BJ (cell line): ENCODE measurements around the gene ACAD11. TPM values are rescaled to one million over a fixed set of nuclear protein-coding genes. Genes with fewer than 3 reads are reported as not detected.

Source experiments
- CTCF ChIA-PET: fragments of 350-600 bp; formaldehyde crosslinking; extraction: SDS; loops from one replicate; lab custom pipeline; 2021; ENCODE audit warnings: antibody characterized with exemption, inconsistent platforms; lab: Yijun Ruan, JAX
- POLR2A ChIA-PET: fragments of 300-600 bp; sonication (Branson Sonifier 250); formaldehyde crosslinking; extraction: SDS; loops from one replicate; lab custom pipeline; 2021; ENCODE audit warnings: antibody characterized with exemption; lab: Charles Lee
- DNase-seq: peaks from one replicate; pipeline ENCODE4 v3.0.0-alpha.2; 2011; ENCODE audit warnings: low read depth
- H3K27me3 ChIP-seq: 2 replicates; pipeline ENCODE4 v1.6.0; 2011; ENCODE audit warnings: low read length; ENCODE audit not compliant: control insufficient read depth, insufficient read depth
- H3K36me3 ChIP-seq: 2 replicates; pipeline ENCODE4 v1.5.1; 2011; ENCODE audit warnings: low read length; ENCODE audit not compliant: control insufficient read depth, insufficient read depth
- H3K4me3 ChIP-seq: 2 replicates; pipeline ENCODE4 v1.5.1; 2011; ENCODE audit warnings: low read depth, mild to moderate bottlenecking, control low read depth, low read length
- CTCF ChIP-seq: IDR thresholded peaks from 2 replicates; pipeline ENCODE4 v1.5.1; 2011; ENCODE audit warnings: low read depth, mild to moderate bottlenecking, control low read depth, inconsistent platforms, low read length, moderate library complexity; ENCODE audit not compliant: insufficient read depth
- polyA plus RNA-seq: library from polyadenylated mRNA; depleted of rRNA; stranded (reverse); fragments of >200 nt; gene quantifications from 2 replicates; pipeline ENCODE4 v1.2.3, GENCODE V29; 2011

Gene ACAD11
- polyA plus RNA-seq, 1 experiment, result 19.6 TPM

- TF ChIP-seq CTCF, result 0 out of 2 replicates have a peak, but pooled peaks have one; percentile 31
- Histone ChIP-seq H3K36me3 (peaks cover 4% of the 10 kb centered on the region), H3K27me3 (no peaks in the 10 kb centered on the region), H3K4me3 (no peak overlapping the region)
- POLR2A ChIA-PET, result interaction anchor here (0.6 kb wide), 1 partner anchor 123 kb away, joined by 3 read pairs; the partner anchor contains the start of genes ACAD11 and UBA5
- DNase-seq, result no peak
- CTCF ChIA-PET, result interaction anchor here (0.7 to 8.8 kb wide), 22 partner anchors 9 to 142 kb away, joined by 3 to 137 read pairs (median 4); partner anchors contain the start of genes ACAD11 and UBA5
Measured at GRCh38 chr3:132536442-132537153, 123.0 kb downstream of the ACAD11 start.

- CTCF ChIA-PET, result interaction anchor here (0.7 to 8.8 kb wide), 18 partner anchors 8 to 143 kb away, joined by 3 to 137 read pairs (median 4); partner anchors contain the start of genes ACAD11 and UBA5
- POLR2A ChIA-PET, result interaction anchor here (0.6 kb wide), 1 partner anchor 124 kb away, joined by 3 read pairs; the partner anchor contains the start of genes ACAD11 and UBA5
- DNase-seq, result peak; percentile 51
- peaks cover 6% of the 10 kb centered on the region for H3K36me3 ChIP-seq
- TF ChIP-seq CTCF, result peak; percentile 52; the same call in 1 of the 2 replicates
- H3K4me3 ChIP-seq, result no peak overlapping the region
- H3K27me3 ChIP-seq, result no peaks in the 10 kb centered on the region
Measured at GRCh38 chr3:132535575-132536441, 123.8 kb downstream of the ACAD11 start.

GRCh38 chr3:132530624-132531023, 129.0 kb downstream of the ACAD11 start:
- ChIA-PET CTCF (interaction anchor here (1.0 to 1.1 kb wide), 2 partner anchors 9 to 128 kb away, joined by 3 read pairs; no protein-coding TSS in a partner anchor), POLR2A (no interaction called here)
- no peaks in the 10 kb centered on the region for H3K27me3 ChIP-seq
- no peak overlapping the region for H3K4me3 ChIP-seq
- DNase-seq, result no peak
- peaks cover 8% of the 10 kb centered on the region for H3K36me3 ChIP-seq
- no peak for TF ChIP-seq CTCF

GRCh38 chr3:132522353-132522752, 137.3 kb downstream of the ACAD11 start:
- Histone ChIP-seq H3K36me3 (peaks cover 7% of the 10 kb centered on the region), H3K27me3 (no peaks in the 10 kb centered on the region), H3K4me3 (no peak overlapping the region)
- CTCF ChIA-PET, result interaction anchor here (0.6 to 3.9 kb wide), 3 partner anchors 8 to 14 kb away, joined by 3 to 19 read pairs (median 3); no protein-coding TSS in a partner anchor
- TF ChIP-seq CTCF, result no peak
- POLR2A ChIA-PET, result no interaction called here
- no peak for DNase-seq
